GM21619 (cell line): ENCODE measurements around the gene CREM.

Source experiments
- ATAC-seq: cut with Tn5 transposase; IDR thresholded peaks from one replicate; pipeline ENCODE4 v1.9.1; 2021; ENCODE audit not compliant: unreplicated experiment

CREM gene

GRCh38 chr10:35262436-35262835 lies 135.8 kb downstream of the CREM start:
- no peak for ATAC-seq
